PC-3 (cell line): Measurements from ENCODE around the gene EP400. TPM values are rescaled to one million over a fixed set of nuclear protein-coding genes. Genes with fewer than 3 reads are reported as not detected.

Experiments used
- ATAC-seq: fragments of 200-7000 bp; cut with Tn5 transposase; 2 replicates; pipeline ENCODE4 v1.9.1; 2020; ENCODE audit warnings: mild to moderate bottlenecking, moderate library complexity
- BruUV-seq: library from RNA; stranded (reverse); fragments of 400-500 nt; replicated peaks from 2 replicates; lab custom pipeline; 2021; lab: Mats Ljungman, UMichigan
- CTCF ChIA-PET: fragments of 300-600 bp; sonication (Branson Sonifier 250); formaldehyde crosslinking; loops from one replicate; lab custom pipeline; 2022; ENCODE audit warnings: antibody characterized with exemption; lab: Charles Lee
- POLR2A ChIA-PET: fragments of 300-600 bp; sonication (Branson Sonifier 250); formaldehyde crosslinking; loops from one replicate; lab custom pipeline; 2022; ENCODE audit warnings: antibody characterized with exemption; ENCODE audit not compliant: unreplicated experiment; lab: Charles Lee
- DNase-seq: peaks from one replicate; pipeline ENCODE4 v3.0.0-alpha.2; 2015
- H2AFZ ChIP-seq: fragments of 300-600 bp; sonication (generic); 2 replicates; pipeline ENCODE4 v1.6.0; 2016; ENCODE audit warnings: antibody characterized with exemption, low read length
- H3F3A ChIP-seq: fragments of 300-600 bp; sonication (generic); one replicate; pipeline ENCODE4 v1.6.0; 2017; ENCODE audit warnings: antibody characterized with exemption, low read length, control low read depth, mild to moderate bottlenecking; ENCODE audit not compliant: unreplicated experiment
- H3K27ac ChIP-seq: fragments of 300-600 bp; sonication (generic); 2 replicates; pipeline ENCODE4 v1.5.1; 2016; ENCODE audit warnings: mild to moderate bottlenecking, low read length
- H3K27me3 ChIP-seq: fragments of 300-600 bp; sonication (generic); 2 replicates; pipeline ENCODE4 v1.6.1; 2016; ENCODE audit warnings: low read length, mixed read lengths
- H3K36me3 ChIP-seq: fragments of 300-600 bp; sonication (generic); 2 replicates; pipeline ENCODE4 v1.6.1; 2016; ENCODE audit warnings: low read depth, mixed run types, low read length, mixed read lengths
- H3K4me1 ChIP-seq: fragments of 300-600 bp; sonication (generic); 2 replicates; pipeline ENCODE4 v1.5.1; 2016; ENCODE audit warnings: low read length; ENCODE audit not compliant: insufficient read depth
- H3K4me2 ChIP-seq: fragments of 300-600 bp; sonication (generic); 2 replicates; pipeline ENCODE4 v1.6.0; 2016; ENCODE audit warnings: low read length
- H3K4me3 ChIP-seq: fragments of 300-600 bp; sonication (generic); 2 replicates; pipeline ENCODE4 v1.5.1; 2016; ENCODE audit warnings: mild to moderate bottlenecking, low read length, mixed read lengths
- H3K79me2 ChIP-seq: fragments of 300-600 bp; sonication (generic); 2 replicates; pipeline ENCODE4 v1.6.1; 2017; ENCODE audit warnings: low read length, mixed read lengths
- H3K9ac ChIP-seq: fragments of 300-600 bp; sonication (generic); 2 replicates; pipeline ENCODE4 v1.6.0; 2016; ENCODE audit warnings: mild to moderate bottlenecking, low read length
- H3K9me2 ChIP-seq: fragments of 300-600 bp; sonication (generic); replicated peaks from 2 replicates; pipeline ENCODE4 v1.6.1; 2016; ENCODE audit warnings: mixed run types, low read length, mixed read lengths
- H3K9me3 ChIP-seq: fragments of 300-600 bp; sonication (generic); 2 replicates; pipeline ENCODE4 v1.6.1; 2016; ENCODE audit warnings: low read length, mixed read lengths
- H4K20me1 ChIP-seq: fragments of 300-600 bp; sonication (generic); 2 replicates; pipeline ENCODE4 v1.6.1; 2016; ENCODE audit warnings: low read length, mixed read lengths
- EZH2 ChIP-seq: fragments of 300-600 bp; sonication (generic); IDR thresholded peaks from one replicate; pipeline ENCODE4 v1.6.1; 2017; ENCODE audit warnings: antibody characterized with exemption, mild to moderate bottlenecking, low read length; ENCODE audit not compliant: unreplicated experiment
- EZH2phosphoT487 ChIP-seq: fragments of 300-600 bp; sonication (generic); IDR thresholded peaks from 2 replicates; pipeline ENCODE4 v1.6.1; 2018; ENCODE audit warnings: mild to moderate bottlenecking, antibody characterized with exemption, low read length, borderline replicate concordance
- intact Hi-C: fragments of 100-400 bp; cut with micrococcal nuclease; formaldehyde crosslinking; loops from 2 replicates; pipeline ENCODE4 v1.9.0; 2023
- total RNA-seq: library from RNA; depleted of rRNA; stranded (reverse); fragments of >200 nt; gene quantifications from 2 replicates; pipeline ENCODE4 v1.2.3, GENCODE V29; 2014
- TF ChIP-seq, protein P1 (sequence below): fragments of 300-600 bp; sonication (generic); conservative IDR thresholded peaks from 2 replicates; pipeline ENCODE4 v1.5.1; 2017; ENCODE audit warnings: antibody characterized with exemption, low read depth, mild to moderate bottlenecking, low read length

EP400 gene
- total RNA-seq, 1 experiment from 2014 or later: 20.2 TPM

DNA sequence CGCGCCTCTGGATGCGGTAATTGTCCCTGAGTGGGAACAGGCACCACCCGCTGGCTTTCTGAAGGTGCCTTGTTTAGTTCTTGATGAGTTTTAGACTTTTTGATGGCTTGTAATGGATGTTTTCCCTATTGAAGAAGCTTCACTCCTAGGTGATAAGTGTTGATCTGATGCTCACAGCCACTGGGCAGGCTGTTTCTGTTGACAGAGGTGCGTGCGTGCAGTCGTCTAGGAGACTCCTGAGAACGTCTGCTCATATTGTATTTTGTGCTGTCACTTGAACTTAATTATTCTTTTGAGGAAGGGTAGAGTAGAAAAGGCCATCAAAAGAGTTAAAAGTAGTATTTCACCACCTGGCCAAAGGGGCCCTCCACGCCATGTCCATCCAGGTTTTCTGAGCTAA is 70.5 kb downstream of the EP400 start:
- Histone ChIP-seq H3K9me2 (no peaks in the 10 kb centered on the region), H3K27me3 (no peaks in the 10 kb centered on the region), H2AFZ (no peak overlapping the region), H3K36me3 (peaks cover 67% of the 10 kb centered on the region), H3K27ac (no peak overlapping the region), H3K9ac (no peak overlapping the region), H3K4me2 (no peak overlapping the region), H3F3A (no peaks in the 10 kb centered on the region), H3K79me2 (no peaks in the 10 kb centered on the region), H3K9me3 (no peaks in the 10 kb centered on the region), H3K4me3 (no peak overlapping the region), H4K20me1 (no peaks in the 10 kb centered on the region), H3K4me1 (no peaks in the 10 kb centered on the region)
- no TSS peak for BruUV-seq
- DNase-seq (no peak), ATAC-seq (no peak)
- intact Hi-C loops: no loop called here
- ChIA-PET POLR2A (no interaction called here), CTCF (no interaction called here)
- no peak for TF ChIP-seq EZH2
- TF ChIP-seq, protein P1, sequence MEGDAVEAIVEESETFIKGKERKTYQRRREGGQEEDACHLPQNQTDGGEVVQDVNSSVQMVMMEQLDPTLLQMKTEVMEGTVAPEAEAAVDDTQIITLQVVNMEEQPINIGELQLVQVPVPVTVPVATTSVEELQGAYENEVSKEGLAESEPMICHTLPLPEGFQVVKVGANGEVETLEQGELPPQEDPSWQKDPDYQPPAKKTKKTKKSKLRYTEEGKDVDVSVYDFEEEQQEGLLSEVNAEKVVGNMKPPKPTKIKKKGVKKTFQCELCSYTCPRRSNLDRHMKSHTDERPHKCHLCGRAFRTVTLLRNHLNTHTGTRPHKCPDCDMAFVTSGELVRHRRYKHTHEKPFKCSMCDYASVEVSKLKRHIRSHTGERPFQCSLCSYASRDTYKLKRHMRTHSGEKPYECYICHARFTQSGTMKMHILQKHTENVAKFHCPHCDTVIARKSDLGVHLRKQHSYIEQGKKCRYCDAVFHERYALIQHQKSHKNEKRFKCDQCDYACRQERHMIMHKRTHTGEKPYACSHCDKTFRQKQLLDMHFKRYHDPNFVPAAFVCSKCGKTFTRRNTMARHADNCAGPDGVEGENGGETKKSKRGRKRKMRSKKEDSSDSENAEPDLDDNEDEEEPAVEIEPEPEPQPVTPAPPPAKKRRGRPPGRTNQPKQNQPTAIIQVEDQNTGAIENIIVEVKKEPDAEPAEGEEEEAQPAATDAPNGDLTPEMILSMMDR: no peak
- TF ChIP-seq EZH2phosphoT487: no peak

DNA sequence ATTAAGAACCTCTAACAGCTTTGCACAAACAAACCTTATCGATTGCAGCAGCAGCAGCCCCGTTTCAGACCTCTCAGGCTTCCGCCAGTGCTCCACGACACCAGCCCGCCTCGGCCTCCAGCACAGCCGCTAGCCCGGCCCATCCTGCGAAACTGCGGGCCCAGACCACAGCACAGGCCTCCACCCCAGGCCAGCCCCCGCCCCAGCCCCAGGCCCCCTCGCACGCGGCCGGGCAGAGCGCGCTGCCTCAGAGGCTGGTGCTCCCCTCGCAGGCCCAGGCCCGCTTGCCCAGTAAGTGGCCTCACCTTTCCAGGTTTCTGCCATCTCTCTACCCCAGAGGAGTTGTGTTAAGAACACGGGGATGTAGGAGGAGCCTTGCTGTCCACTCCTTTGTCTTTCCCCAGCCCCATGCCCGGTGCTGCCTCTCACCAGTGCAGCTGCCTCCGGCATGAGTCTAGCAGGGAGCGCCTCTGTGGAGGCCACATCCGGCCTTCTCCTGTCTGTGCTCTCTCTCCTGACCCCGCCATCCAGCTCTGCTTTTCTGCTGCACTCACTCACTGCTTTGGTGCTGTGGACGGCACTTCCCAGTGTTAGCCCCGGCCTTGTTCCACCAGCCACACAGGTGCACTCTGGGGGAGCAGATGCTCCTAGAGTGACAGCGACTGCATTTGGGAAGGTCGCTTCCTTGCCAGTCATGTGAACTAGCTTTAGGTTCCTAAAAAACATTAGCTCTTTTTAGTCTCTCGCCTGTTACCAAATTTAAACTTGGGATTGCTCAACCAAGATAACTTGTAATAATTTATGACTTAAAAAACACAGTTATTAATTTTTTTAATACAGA is 71.5 kb downstream of the EP400 start:
- intact Hi-C loops: no loop called here
- H3K9me2 ChIP-seq: no peaks in the 10 kb centered on the region
- no peak overlapping the region for H3K4me2 ChIP-seq
- no peak overlapping the region for H3K9ac ChIP-seq
- H2AFZ ChIP-seq: no peak overlapping the region
- no peaks in the 10 kb centered on the region for H3K27me3 ChIP-seq
- H3K27ac ChIP-seq: no peak overlapping the region
- no TSS peak for BruUV-seq
- no peaks in the 10 kb centered on the region for H3K79me2 ChIP-seq
- no peaks in the 10 kb centered on the region for H4K20me1 ChIP-seq
- H3F3A ChIP-seq: no peaks in the 10 kb centered on the region
- ATAC-seq (no peak), DNase-seq (no peak)
- peaks cover 71% of the 10 kb centered on the region for H3K36me3 ChIP-seq
- no peak overlapping the region for H3K4me3 ChIP-seq
- H3K9me3 ChIP-seq: no peaks in the 10 kb centered on the region
- TF ChIP-seq EZH2 (no peak), EZH2phosphoT487 (no peak)
- TF ChIP-seq, protein P1: no peak
- CTCF ChIA-PET: no interaction called here
- POLR2A ChIA-PET: no interaction called here
- no peaks in the 10 kb centered on the region for H3K4me1 ChIP-seq

DNA sequence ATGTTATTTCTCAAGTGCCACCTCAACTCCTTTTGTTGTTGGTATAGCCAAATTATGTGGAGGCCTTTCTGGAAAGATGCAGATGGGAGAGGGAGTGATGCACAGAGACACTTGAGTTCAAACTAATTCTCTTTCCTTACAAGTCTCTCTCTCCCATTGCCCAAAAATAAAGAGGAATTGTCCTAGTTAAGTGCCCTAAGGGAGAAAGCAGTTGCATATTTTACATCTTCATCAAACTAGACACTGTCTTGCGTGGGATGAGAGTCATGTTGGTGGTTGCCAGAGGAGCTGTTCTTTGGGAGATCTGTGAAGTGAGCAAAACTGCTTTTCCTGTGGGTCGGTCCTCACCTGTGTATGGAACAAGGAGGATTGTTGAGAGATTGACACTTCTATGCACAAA is 72.2 kb downstream of the EP400 start:
- intact Hi-C loops: no loop called here
- no peak for TF ChIP-seq EZH2phosphoT487
- TF ChIP-seq EZH2: no peak
- TF ChIP-seq, protein P1: no peak
- Histone ChIP-seq H3K4me3 (no peak overlapping the region), H3F3A (no peaks in the 10 kb centered on the region), H4K20me1 (no peaks in the 10 kb centered on the region), H3K27ac (no peak overlapping the region), H3K36me3 (peaks cover 71% of the 10 kb centered on the region), H3K27me3 (no peaks in the 10 kb centered on the region), H3K79me2 (no peaks in the 10 kb centered on the region), H3K9me3 (no peaks in the 10 kb centered on the region), H2AFZ (no peak overlapping the region), H3K4me2 (no peak overlapping the region), H3K4me1 (no peaks in the 10 kb centered on the region), H3K9me2 (no peaks in the 10 kb centered on the region), H3K9ac (no peak overlapping the region)
- no TSS peak for BruUV-seq
- ChIA-PET CTCF (no interaction called here), POLR2A (no interaction called here)
- no peak for ATAC-seq
- DNase-seq: no peak
